Type B pancreatic cell (in vitro differentiated cells): ENCODE measurements around the gene SETD3. TPM values are rescaled to one million over a fixed set of nuclear protein-coding genes. Genes with fewer than 3 reads are reported as not detected.

Experiments
- DNase-seq: peaks from one replicate; pipeline ENCODE4 v3.0.0; 2021; ENCODE audit warnings: mixed read lengths; ENCODE audit not compliant: unreplicated experiment; ENCODE audit errors: extremely low spot score
- H3K27ac Mint-ChIP-seq: 2 replicates; pipeline ENCODE4 v1.8.0; 2021; ENCODE audit warnings: mild to moderate bottlenecking, mixed read lengths
- H3K27me3 Mint-ChIP-seq: 2 replicates; pipeline ENCODE4 v1.8.0; 2021; ENCODE audit warnings: mixed read lengths
- H3K36me3 Mint-ChIP-seq: 2 replicates; pipeline ENCODE4 v1.8.0; 2021; ENCODE audit warnings: mixed read lengths
- H3K4me1 Mint-ChIP-seq: one replicate; pipeline ENCODE4 v1.8.0; 2021; ENCODE audit warnings: mixed read lengths; ENCODE audit not compliant: unreplicated experiment
- H3K4me3 Mint-ChIP-seq: 2 replicates; pipeline ENCODE4 v1.8.0; 2021; ENCODE audit warnings: mild to moderate bottlenecking, mixed read lengths
- H3K9me3 Mint-ChIP-seq: 2 replicates; pipeline ENCODE4 v1.8.0; 2021; ENCODE audit warnings: mixed read lengths
- CTCF ChIP-seq: fragments of 200-600 bp; sonication (generic); conservative IDR thresholded peaks from 2 replicates; pipeline ENCODE4 v1.5.0; 2021; ENCODE audit warnings: antibody characterized with exemption, mild to moderate bottlenecking
- total RNA-seq: library from RNA; stranded (reverse); gene quantifications from 2 replicates; pipeline ENCODE4 v1.2.1, GENCODE V29; 2021; ENCODE audit warnings: low replicate concordance

SETD3 gene
- total RNA-seq, 1 donor from 2014 or later, result 50.2 TPM

- Mint-ChIP-seq H3K4me3 (peak overlapping the region; percentile 41), H3K27ac (peak overlapping the region; percentile 86), H3K9me3 (no peaks in the 10 kb centered on the region), H3K27me3 (no peaks in the 10 kb centered on the region), H3K36me3 (no peaks in the 10 kb centered on the region), H3K4me1 (peaks cover 37% of the 10 kb centered on the region)
- peak; percentile 52 for TF ChIP-seq CTCF
- no peak for DNase-seq
Observed at GRCh38 chr14:99524804-99525698, 44.4 kb upstream of the SETD3 start.

DNA sequence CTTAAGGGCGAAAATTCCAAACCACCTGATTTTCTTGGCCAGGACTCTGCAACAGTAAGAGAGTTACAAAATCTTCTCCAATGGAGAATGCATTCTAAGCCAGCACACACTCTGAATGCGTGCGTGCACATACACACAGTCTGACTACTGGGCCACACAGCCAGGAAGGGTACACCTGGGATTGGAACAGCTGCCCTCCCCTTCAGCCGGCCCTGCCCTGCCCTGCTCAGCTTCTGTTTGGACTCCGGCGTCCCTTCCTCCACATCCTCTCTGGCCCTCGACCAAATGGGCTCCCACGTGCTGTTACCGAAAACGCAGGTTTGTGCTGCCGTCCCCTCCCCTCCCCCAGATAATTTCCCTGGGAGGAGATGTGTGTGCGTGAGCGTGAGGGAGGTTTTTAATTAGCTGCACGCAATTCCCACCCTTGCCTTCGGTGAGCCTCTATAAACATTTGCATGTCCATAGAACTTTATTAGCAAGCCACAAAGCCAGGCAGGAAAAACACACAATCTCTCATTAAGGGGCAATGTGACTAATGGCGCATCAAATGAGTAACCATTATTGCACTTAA is 43.5 kb upstream of the SETD3 start:
- H3K4me1 Mint-ChIP-seq, result peaks cover 41% of the 10 kb centered on the region
- no peaks in the 10 kb centered on the region for H3K36me3 Mint-ChIP-seq
- H3K27me3 Mint-ChIP-seq, result no peaks in the 10 kb centered on the region
- H3K4me3 Mint-ChIP-seq, result peak overlapping the region; percentile 44
- no peaks in the 10 kb centered on the region for H3K9me3 Mint-ChIP-seq
- no peak for TF ChIP-seq CTCF
- DNase-seq, result no peak
- H3K27ac Mint-ChIP-seq, result peak overlapping the region; percentile 86

GRCh38 chr14:99523704-99524055 is 43.0 kb upstream of the SETD3 start:
- H3K4me3 Mint-ChIP-seq, result no peak overlapping the region
- H3K9me3 Mint-ChIP-seq, result no peaks in the 10 kb centered on the region
- no peak for DNase-seq
- H3K36me3 Mint-ChIP-seq, result no peaks in the 10 kb centered on the region
- H3K27me3 Mint-ChIP-seq, result no peaks in the 10 kb centered on the region
- TF ChIP-seq CTCF, result no peak
- H3K4me1 Mint-ChIP-seq, result peaks cover 38% of the 10 kb centered on the region
- peak overlapping the region; percentile 86 for H3K27ac Mint-ChIP-seq

DNA sequence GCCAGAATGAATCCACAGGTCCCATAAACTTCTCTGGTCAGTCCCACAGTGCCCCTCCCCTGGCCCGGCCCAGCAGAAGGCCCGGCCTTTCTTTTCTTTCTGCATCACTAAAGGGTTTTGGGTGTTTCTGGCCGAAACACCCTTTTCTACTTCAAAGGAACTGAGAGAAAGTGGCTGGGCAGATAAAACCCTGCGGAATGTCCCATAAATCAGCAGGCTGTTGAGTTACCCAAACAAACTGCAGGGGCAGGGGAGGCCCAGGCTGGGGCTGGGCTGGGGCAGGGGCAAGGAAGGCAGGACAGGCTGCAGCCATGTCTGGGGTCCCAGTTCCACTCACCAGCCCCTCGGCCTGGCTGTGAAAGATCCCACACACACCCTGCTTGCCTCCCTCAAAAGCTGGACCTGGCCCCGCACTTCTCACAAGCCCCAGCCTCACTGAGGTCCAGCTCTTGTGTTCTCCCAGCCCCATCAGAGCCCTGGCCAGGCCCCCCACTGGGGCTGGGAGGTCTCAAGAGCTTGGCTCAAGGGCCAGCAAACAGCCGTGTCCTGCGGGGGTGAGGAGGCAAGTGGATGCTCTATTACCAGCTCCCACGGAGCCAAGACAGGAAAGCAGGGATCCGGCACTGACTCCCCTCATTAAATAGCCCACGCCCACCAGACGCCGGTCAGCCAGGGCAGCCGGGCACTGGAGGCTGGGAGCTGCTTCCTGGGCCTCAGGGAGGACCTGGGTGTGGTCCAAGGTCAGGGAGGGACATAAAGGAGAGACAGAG is 42.5 kb upstream of the SETD3 start:
- H3K4me1 Mint-ChIP-seq, result peaks cover 35% of the 10 kb centered on the region
- peak overlapping the region; percentile 86 for H3K27ac Mint-ChIP-seq
- no peak for DNase-seq

DNA sequence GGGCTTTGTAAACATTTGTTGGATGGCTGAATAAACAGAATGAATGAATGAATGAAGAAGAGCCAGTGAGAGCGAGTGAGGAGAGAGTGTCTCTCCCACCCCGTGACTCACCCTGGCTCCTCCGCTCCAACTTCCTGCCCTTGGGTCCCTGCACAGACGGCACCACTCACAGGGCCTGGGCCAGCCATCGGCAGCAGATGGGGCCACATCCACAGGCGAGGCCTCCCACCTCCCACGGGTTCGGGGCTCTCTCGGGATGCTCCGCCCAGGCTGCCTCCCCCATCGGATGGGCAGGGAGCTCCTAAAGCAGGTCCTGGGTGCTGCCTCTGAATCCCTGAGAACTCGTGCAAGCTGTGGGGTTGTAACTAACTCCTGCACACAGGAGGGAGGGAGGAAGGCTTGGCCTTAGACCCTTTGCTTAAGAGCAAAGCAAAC is 41.8 kb upstream of the SETD3 start:
- TF ChIP-seq CTCF, result no peak
- Mint-ChIP-seq H3K36me3 (no peaks in the 10 kb centered on the region), H3K4me3 (peak overlapping the region; percentile 72), H3K9me3 (no peaks in the 10 kb centered on the region), H3K27me3 (no peaks in the 10 kb centered on the region), H3K4me1 (peaks cover 35% of the 10 kb centered on the region), H3K27ac (peak overlapping the region; percentile 86)
- DNase-seq, result no peak

More for the DNA sequence above, 42.5 kb upstream of the SETD3 start:
- Mint-ChIP-seq H3K4me3 (peak overlapping the region; percentile 72), H3K36me3 (no peaks in the 10 kb centered on the region), H3K27me3 (no peaks in the 10 kb centered on the region), H3K9me3 (no peaks in the 10 kb centered on the region)
- TF ChIP-seq CTCF, result no peak
